ENCODE measurements around the gene DOK6. TPM values are rescaled to one million over a fixed set of nuclear protein-coding genes. Genes with fewer than 3 reads are reported as not detected.

DOK6 gene
- polyA plus RNA-seq, 5 donors = 7.6 to 17.5 (median 13.6) TPM

GRCh38 chr18:69529151-69529550 is 128.5 kb downstream of the DOK6 start:
- no peak for DNase-seq

GRCh38 chr18:69531973-69532372 is 131.3 kb downstream of the DOK6 start:
- DNase-seq = no peak

- DNase-seq = no peak
Measured at GRCh38 chr18:69537183-69537582, 136.5 kb downstream of the DOK6 start.

GRCh38 chr18:69538849-69539248 is 138.2 kb downstream of the DOK6 start:
- no peak for DNase-seq

- no peak for DNase-seq
Measured at GRCh38 chr18:69539404-69539803, 138.7 kb downstream of the DOK6 start.

- DNase-seq = no peak
Measured at GRCh38 chr18:69556228-69556627, 155.5 kb downstream of the DOK6 start.

- peak; percentile 30 to 31 for DNase-seq
Measured at GRCh38 chr18:69557282-69557681, 156.6 kb downstream of the DOK6 start.

GRCh38 chr18:69558052-69558451 is 157.4 kb downstream of the DOK6 start:
- DNase-seq = no peak

- DNase-seq = no peak
Measured at GRCh38 chr18:69559604-69560003, 158.9 kb downstream of the DOK6 start.

- DNase-seq = no peak
Measured at GRCh38 chr18:69564602-69565001, 163.9 kb downstream of the DOK6 start.

- no peak for DNase-seq
Measured at GRCh38 chr18:69567813-69568488, 167.3 kb downstream of the DOK6 start.

GRCh38 chr18:69569133-69569532 is 168.4 kb downstream of the DOK6 start:
- no peak for DNase-seq

- no peak for DNase-seq
Measured at GRCh38 chr18:69574401-69574800, 173.7 kb downstream of the DOK6 start.

- DNase-seq = peak; percentile 35 to 50
Measured at GRCh38 chr18:69580107-69580506, 179.4 kb downstream of the DOK6 start.

- no peak for DNase-seq
Measured at GRCh38 chr18:69584429-69584828, 183.7 kb downstream of the DOK6 start.

- peak in 1 of 2 donors; percentile 4 for DNase-seq
Measured at GRCh38 chr18:69585696-69586095, 185.0 kb downstream of the DOK6 start.

GRCh38 chr18:69586537-69586936 is 185.8 kb downstream of the DOK6 start:
- DNase-seq = no peak

GRCh38 chr18:69588301-69588700 is 187.6 kb downstream of the DOK6 start:
- no peak for DNase-seq

GRCh38 chr18:69590150-69590549 is 189.5 kb downstream of the DOK6 start:
- no peak for DNase-seq

GRCh38 chr18:69596345-69596744 is 195.7 kb downstream of the DOK6 start:
- DNase-seq = no peak

- no peak for DNase-seq
Measured at GRCh38 chr18:69597561-69597960, 196.9 kb downstream of the DOK6 start.

- DNase-seq = no peak
Measured at GRCh38 chr18:69599377-69599776, 198.7 kb downstream of the DOK6 start.

- no peak for DNase-seq
Measured at GRCh38 chr18:69612242-69612641, 211.6 kb downstream of the DOK6 start.

GRCh38 chr18:69616114-69616513 is 215.4 kb downstream of the DOK6 start:
- DNase-seq = no peak

All from right lung (tissue), 5 donors.